22Rv1 (cell line): ENCODE results near the gene SELPLG.

Experiments
- CTCF ChIP-seq: fragments of 450-650 bp; IDR thresholded peaks from 2 replicates; pipeline ENCODE4 v1.5.1; 2017; ENCODE audit warnings: mild to moderate bottlenecking
- ZFX ChIP-seq: fragments of 450-650 bp; IDR thresholded peaks from 2 replicates; pipeline ENCODE4 v1.6.1; 2017; ENCODE audit warnings: antibody characterized with exemption, borderline replicate concordance

GRCh38 chr12:108582978-108583770 is 50.5 kb downstream of the SELPLG start:
- TF ChIP-seq CTCF (no peak), ZFX (no peak)
